Astrocyte (in vitro differentiated cells and primary cell): ENCODE measurements around the gene FLT1.

ENCODE experiments used
- CTCF ChIP-seq: IDR thresholded peaks from 2 replicates; pipeline ENCODE4 v1.5.1; 2011; ENCODE audit warnings: low read depth, mild to moderate bottlenecking, inconsistent platforms, low read length, moderate library complexity; ENCODE audit not compliant: insufficient read depth
- EZH2 ChIP-seq: IDR thresholded peaks from 2 replicates; pipeline ENCODE4 v1.6.1; 2012; ENCODE audit warnings: mild to moderate bottlenecking, low read length, inconsistent platforms; ENCODE audit not compliant: insufficient read depth

GRCh38 chr13:28471421-28471820 is 23.5 kb downstream of the FLT1 start:
- no peak for TF ChIP-seq CTCF
- TF ChIP-seq EZH2, result no peak
